HEK293 (cell line): Measurements from ENCODE around the gene FLYWCH1.
"Not testable (repeated sequence)": the region's sequence is repeated elsewhere in the genome, so short reads cannot be mapped to it uniquely, and the experiment has no call there.

Source experiments
- CTCF ChIA-PET: fragments of 350-600 bp; formaldehyde crosslinking; extraction: SDS; loops from one replicate; lab custom pipeline; 2021; ENCODE audit warnings: antibody characterized with exemption; lab: Yijun Ruan, JAX
- POLR2A ChIA-PET: fragments of 300-600 bp; formaldehyde crosslinking; extraction: SDS; loops from one replicate; lab custom pipeline; 2020; ENCODE audit warnings: antibody characterized with exemption, inconsistent platforms; lab: Yijun Ruan, JAX
- H3K27ac ChIP-seq: fragments of 200-500 bp; sonication (Bioruptor generic); 2 replicates; pipeline ENCODE4 v1.5.1; 2014; ENCODE audit warnings: low read depth, low read length, control low read depth, inconsistent platforms; ENCODE audit errors: extremely low read depth
- H3K36me3 ChIP-seq, 2 experiments: fragments of 200-500 bp in 1 of 2; sonication (Bioruptor generic) in 1 of 2; 1 replicate in 1 of 2; 2 replicates in 1 of 2; pipeline ENCODE4 v1.5.1; 2014 to 2017; ENCODE audit warnings: inconsistent platforms in 2 of 2, low read length in 2 of 2; ENCODE audit not compliant: control insufficient read depth in 2 of 2, insufficient read depth in 1 of 2
- H3K4me1 ChIP-seq: fragments of 200-500 bp; sonication (Bioruptor generic); 2 replicates; pipeline ENCODE4 v1.5.1; 2014; ENCODE audit warnings: mild to moderate bottlenecking, low read length, inconsistent platforms; ENCODE audit not compliant: control insufficient read depth, insufficient read depth
- H3K4me3 ChIP-seq: 2 replicates; pipeline ENCODE4 v1.5.1; 2011; ENCODE audit warnings: low read depth, mild to moderate bottlenecking, control low read depth, low read length, moderate library complexity
- H3K9me3 ChIP-seq: fragments of 200-500 bp; sonication (Bioruptor generic); 2 replicates; pipeline ENCODE4 v1.5.1; 2014; ENCODE audit warnings: low read depth, low read length, inconsistent platforms; ENCODE audit not compliant: control insufficient read depth, insufficient read depth
- KLF17 ChIP-seq: fragments of 450-650 bp; formaldehyde crosslinking; IDR thresholded peaks from 2 replicates; pipeline ENCODE4 v1.5.1; 2016; ENCODE audit warnings: missing biosample characterization, missing genetic modification characterization
- KLF7 ChIP-seq: fragments of 450-650 bp; formaldehyde crosslinking; IDR thresholded peaks from 2 replicates; pipeline ENCODE4 v1.5.1; 2016; ENCODE audit warnings: missing biosample characterization, missing genetic modification characterization, borderline replicate concordance
- PRDM6 ChIP-seq: fragments of 450-650 bp; formaldehyde crosslinking; IDR thresholded peaks from 2 replicates; pipeline ENCODE4 v1.5.1; 2017; ENCODE audit warnings: missing biosample characterization, missing genetic modification characterization
- ZFP69B ChIP-seq: fragments of 450-650 bp; formaldehyde crosslinking; IDR thresholded peaks from 2 replicates; pipeline ENCODE4 v1.5.1; 2016; ENCODE audit warnings: missing biosample characterization, missing genetic modification characterization
- ZNF133 ChIP-seq: fragments of 450-650 bp; formaldehyde crosslinking; IDR thresholded peaks from 2 replicates; pipeline ENCODE4 v1.5.1; 2016; ENCODE audit warnings: missing biosample characterization, missing genetic modification characterization
- ZNF169 ChIP-seq: fragments of 450-650 bp; formaldehyde crosslinking; IDR thresholded peaks from 2 replicates; pipeline ENCODE4 v1.5.1; 2016; ENCODE audit warnings: missing biosample characterization, missing genetic modification characterization
- ZNF350 ChIP-seq: fragments of 450-650 bp; formaldehyde crosslinking; IDR thresholded peaks from 2 replicates; pipeline ENCODE4 v1.5.0; 2017; ENCODE audit warnings: missing biosample characterization, mild to moderate bottlenecking, missing genetic modification characterization
- ZNF354C ChIP-seq: fragments of 450-650 bp; formaldehyde crosslinking; IDR thresholded peaks from 2 replicates; pipeline ENCODE4 v1.5.1; 2016; ENCODE audit warnings: missing biosample characterization, missing genetic modification characterization, low read depth, borderline replicate concordance
- ZNF423 ChIP-seq: fragments of 450-650 bp; formaldehyde crosslinking; IDR thresholded peaks from 2 replicates; pipeline ENCODE4 v1.5.1; 2016; ENCODE audit warnings: missing biosample characterization, missing genetic modification characterization
- ZNF449 ChIP-seq: fragments of 450-650 bp; formaldehyde crosslinking; IDR thresholded peaks from 2 replicates; pipeline ENCODE4 v1.5.1; 2017; ENCODE audit warnings: missing biosample characterization, mild to moderate bottlenecking, missing genetic modification characterization, moderate library complexity
- ZNF596 ChIP-seq: fragments of 450-650 bp; IDR thresholded peaks from 2 replicates; pipeline ENCODE4 v1.5.0; 2018; ENCODE audit warnings: missing biosample characterization, mild to moderate bottlenecking, missing genetic modification characterization, moderate library complexity
- ZNF600 ChIP-seq: fragments of 450-650 bp; formaldehyde crosslinking; IDR thresholded peaks from 2 replicates; pipeline ENCODE4 v1.5.1; 2016; ENCODE audit warnings: missing biosample characterization, missing genetic modification characterization
- ZNF610 ChIP-seq: fragments of 450-650 bp; formaldehyde crosslinking; IDR thresholded peaks from 2 replicates; pipeline ENCODE4 v1.5.1; 2016; ENCODE audit warnings: missing biosample characterization, missing genetic modification characterization, borderline replicate concordance
- ZNF704 ChIP-seq: fragments of 450-650 bp; formaldehyde crosslinking; IDR thresholded peaks from 2 replicates; pipeline ENCODE4 v1.5.1; 2016; ENCODE audit warnings: missing biosample characterization, missing genetic modification characterization
- ZNF785 ChIP-seq: fragments of 450-650 bp; formaldehyde crosslinking; IDR thresholded peaks from 2 replicates; pipeline ENCODE4 v1.5.1; 2016; ENCODE audit warnings: missing biosample characterization, missing genetic modification characterization
- ZSCAN16 ChIP-seq: fragments of 450-650 bp; formaldehyde crosslinking; IDR thresholded peaks from 2 replicates; pipeline ENCODE4 v1.5.1; 2016; ENCODE audit warnings: missing biosample characterization, missing genetic modification characterization
- TF ChIP-seq, protein P1 (sequence below): fragments of 450-650 bp; formaldehyde crosslinking; optimal IDR thresholded peaks from 2 replicates; pipeline ENCODE3; 2016; ENCODE audit warnings: missing biosample characterization, mild to moderate bottlenecking, missing genetic modification characterization
- TF ChIP-seq, protein P2 (sequence below): fragments of 450-650 bp; formaldehyde crosslinking; IDR thresholded peaks from 2 replicates; pipeline ENCODE4 v1.5.1; 2016; ENCODE audit warnings: missing biosample characterization, missing genetic modification characterization, low read depth
- TF ChIP-seq, protein P3 (sequence below): fragments of 450-650 bp; IDR thresholded peaks from 2 replicates; pipeline ENCODE4 v1.5.1; 2018; ENCODE audit warnings: missing biosample characterization, missing genetic modification characterization

The FLYWCH1 gene

DNA sequence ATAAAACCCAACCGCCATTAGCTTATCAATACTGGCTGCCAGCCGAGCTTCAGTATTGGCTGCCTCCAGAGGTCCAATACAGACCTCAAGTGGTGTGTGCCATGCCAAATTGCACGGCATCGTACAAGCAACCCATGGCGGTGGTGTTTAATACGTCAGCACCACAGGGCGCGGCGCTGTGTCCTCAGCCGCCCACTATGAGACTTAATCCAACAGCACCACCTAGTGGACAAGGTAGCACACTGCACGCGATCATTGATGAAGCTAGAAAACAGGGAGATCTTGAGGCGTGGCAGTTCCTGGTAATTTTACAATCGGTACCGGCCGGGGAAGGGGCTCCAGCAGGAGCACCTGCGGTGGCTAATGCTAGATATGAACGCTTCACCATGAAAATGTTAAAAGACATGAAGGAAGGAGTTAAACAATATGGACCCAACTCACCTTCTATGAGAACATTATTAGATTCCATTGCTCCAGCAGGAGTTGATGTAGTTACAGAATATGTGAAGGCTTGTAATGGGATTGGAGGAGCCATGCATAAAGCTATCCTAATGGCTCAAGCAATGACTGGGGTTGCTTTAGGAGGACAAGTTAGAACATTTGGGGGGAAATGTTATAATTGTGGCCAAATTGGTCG, 15.4 kb downstream of the FLYWCH1 start (continued):
- TF ChIP-seq ZNF704 (tag by site-specific recombination) (no peak), ZNF133 (tag by site-specific recombination) (no peak), PRDM6 (no peak), ZNF354C (tag by site-specific recombination) (no peak), ZNF350 (tag by site-specific recombination) (no peak), ZNF423 (tag by site-specific recombination) (no peak), KLF17 (tag by site-specific recombination) (peak; percentile 54; the same call in 1 of the 2 replicates), ZSCAN16 (tag by site-specific recombination) (no peak), ZNF600 (no peak), ZNF449 (tag by site-specific recombination) (no peak), ZNF610 (no peak; the same call in 1 of the 2 replicates), ZNF169 (tag by site-specific recombination) (no peak), ZFP69B (no peak), KLF7 (tag by site-specific recombination) (peak; percentile 72; the same call in 1 of the 2 replicates), ZNF596 (tag by site-specific recombination) (no peak), ZNF785 (tag by site-specific recombination) (no peak)
- TF ChIP-seq, protein P1, sequence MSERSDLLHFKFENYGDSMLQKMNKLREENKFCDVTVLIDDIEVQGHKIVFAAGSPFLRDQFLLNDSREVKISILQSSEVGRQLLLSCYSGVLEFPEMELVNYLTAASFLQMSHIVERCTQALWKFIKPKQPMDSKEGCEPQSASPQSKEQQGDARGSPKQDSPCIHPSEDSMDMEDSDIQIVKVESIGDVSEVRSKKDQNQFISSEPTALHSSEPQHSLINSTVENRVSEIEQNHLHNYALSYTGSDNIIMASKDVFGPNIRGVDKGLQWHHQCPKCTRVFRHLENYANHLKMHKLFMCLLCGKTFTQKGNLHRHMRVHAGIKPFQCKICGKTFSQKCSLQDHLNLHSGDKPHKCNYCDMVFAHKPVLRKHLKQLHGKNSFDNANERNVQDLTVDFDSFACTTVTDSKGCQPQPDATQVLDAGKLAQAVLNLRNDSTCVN (tag by site-specific recombination): peak; percentile 21
- TF ChIP-seq, protein P2, sequence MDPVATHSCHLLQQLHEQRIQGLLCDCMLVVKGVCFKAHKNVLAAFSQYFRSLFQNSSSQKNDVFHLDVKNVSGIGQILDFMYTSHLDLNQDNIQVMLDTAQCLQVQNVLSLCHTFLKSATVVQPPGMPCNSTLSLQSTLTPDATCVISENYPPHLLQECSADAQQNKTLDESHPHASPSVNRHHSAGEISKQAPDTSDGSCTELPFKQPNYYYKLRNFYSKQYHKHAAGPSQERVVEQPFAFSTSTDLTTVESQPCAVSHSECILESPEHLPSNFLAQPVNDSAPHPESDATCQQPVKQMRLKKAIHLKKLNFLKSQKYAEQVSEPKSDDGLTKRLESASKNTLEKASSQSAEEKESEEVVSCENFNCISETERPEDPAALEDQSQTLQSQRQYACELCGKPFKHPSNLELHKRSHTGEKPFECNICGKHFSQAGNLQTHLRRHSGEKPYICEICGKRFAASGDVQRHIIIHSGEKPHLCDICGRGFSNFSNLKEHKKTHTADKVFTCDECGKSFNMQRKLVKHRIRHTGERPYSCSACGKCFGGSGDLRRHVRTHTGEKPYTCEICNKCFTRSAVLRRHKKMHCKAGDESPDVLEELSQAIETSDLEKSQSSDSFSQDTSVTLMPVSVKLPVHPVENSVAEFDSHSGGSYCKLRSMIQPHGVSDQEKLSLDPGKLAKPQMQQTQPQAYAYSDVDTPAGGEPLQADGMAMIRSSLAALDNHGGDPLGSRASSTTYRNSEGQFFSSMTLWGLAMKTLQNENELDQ (tag by site-specific recombination): no peak
- TF ChIP-seq, protein P3, sequence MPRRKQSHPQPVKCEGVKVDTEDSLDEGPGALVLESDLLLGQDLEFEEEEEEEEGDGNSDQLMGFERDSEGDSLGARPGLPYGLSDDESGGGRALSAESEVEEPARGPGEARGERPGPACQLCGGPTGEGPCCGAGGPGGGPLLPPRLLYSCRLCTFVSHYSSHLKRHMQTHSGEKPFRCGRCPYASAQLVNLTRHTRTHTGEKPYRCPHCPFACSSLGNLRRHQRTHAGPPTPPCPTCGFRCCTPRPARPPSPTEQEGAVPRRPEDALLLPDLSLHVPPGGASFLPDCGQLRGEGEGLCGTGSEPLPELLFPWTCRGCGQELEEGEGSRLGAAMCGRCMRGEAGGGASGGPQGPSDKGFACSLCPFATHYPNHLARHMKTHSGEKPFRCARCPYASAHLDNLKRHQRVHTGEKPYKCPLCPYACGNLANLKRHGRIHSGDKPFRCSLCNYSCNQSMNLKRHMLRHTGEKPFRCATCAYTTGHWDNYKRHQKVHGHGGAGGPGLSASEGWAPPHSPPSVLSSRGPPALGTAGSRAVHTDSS (tag by site-specific recombination): no peak
- TF ChIP-seq, all 188 proteins: peak for 21

DNA sequence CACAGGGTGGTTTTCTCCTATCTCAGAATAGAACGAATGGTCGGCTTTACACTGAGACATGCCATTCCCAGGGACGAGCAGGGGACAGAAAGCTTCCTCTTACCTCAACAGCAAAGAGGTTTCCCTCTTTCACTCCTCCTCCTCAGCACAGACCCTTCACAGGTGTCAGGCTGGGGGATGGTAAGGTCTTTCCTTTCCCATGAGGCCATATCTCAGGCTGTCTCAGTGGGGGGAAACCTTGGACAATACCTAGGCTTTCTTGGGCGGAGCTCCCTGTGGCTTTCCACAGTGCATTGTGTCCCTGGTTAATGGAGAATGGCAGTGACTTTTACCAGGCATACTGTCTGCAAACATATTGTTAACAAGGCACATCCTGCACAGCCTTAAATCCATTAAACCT, 16.4 kb downstream of the FLYWCH1 start:
- H3K4me1 ChIP-seq, H3K4me3 ChIP-seq, H3K27ac ChIP-seq, POLR2A ChIA-PET, H3K9me3 ChIP-seq: not testable (repeated sequence)
- CTCF ChIA-PET: interaction anchor here (0.8 to 3.2 kb wide), 7 partner anchors 9 to 89 kb away, joined by 3 to 23 read pairs (median 16); partner anchors contain the start of gene FLYWCH1
- H3K36me3 ChIP-seq: peaks cover 4 to 34% of the 10 kb centered on the region in 2 experiments; a peak in 2 of 3 replicates
